Skeletal muscle cell (primary cell): ENCODE results near the gene ZACN.
A peak's percentile ranks its signal among the peaks of the same experiment; 100 is the strongest.
"Not testable (repeated sequence)": the region's sequence is repeated elsewhere in the genome, so short reads cannot be mapped to it uniquely, and the experiment has no call there.

Source experiments
- DNase-seq: peaks from one replicate; pipeline ENCODE4 v3.0.0-alpha.2; 2010; ENCODE audit warnings: low read depth
- H3K4me3 ChIP-seq: 2 replicates; pipeline ENCODE4 v1.5.1; 2011; ENCODE audit warnings: low read depth, mild to moderate bottlenecking, control low read depth, low read length, moderate library complexity

The ZACN gene

GRCh38 chr17:76051561-76051960 is 27.4 kb upstream of the ZACN start:
- no peak overlapping the region for H3K4me3 ChIP-seq
- DNase-seq: no peak

- no peak overlapping the region for H3K4me3 ChIP-seq
- DNase-seq: peak; percentile 26
These were observed 25.5 kb upstream of the ZACN start for GRCh38 chr17:76053246-76054111.

GRCh38 chr17:76054112-76054476 is 24.9 kb upstream of the ZACN start:
- H3K4me3 ChIP-seq: no peak overlapping the region
- no peak for DNase-seq

DNA sequence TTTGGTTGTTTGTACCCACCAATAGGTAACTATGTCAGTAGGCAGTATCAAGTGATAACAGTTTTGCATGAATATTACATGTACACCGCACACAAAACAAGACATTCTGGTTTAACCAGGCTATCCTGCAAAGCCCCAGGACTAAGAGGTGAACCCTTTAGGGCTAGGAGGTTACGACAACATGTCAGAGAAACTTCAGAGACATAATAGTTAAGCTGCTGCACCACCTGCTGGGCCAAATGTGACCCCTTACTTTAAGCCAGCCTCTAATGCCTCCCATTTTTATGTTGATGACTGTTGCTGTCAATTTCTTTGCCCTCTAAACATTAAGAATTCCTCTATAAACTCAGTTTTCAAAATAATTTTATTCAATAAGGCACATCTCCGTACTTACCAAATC is 22.1 kb upstream of the ZACN start:
- DNase-seq: no peak

DNA sequence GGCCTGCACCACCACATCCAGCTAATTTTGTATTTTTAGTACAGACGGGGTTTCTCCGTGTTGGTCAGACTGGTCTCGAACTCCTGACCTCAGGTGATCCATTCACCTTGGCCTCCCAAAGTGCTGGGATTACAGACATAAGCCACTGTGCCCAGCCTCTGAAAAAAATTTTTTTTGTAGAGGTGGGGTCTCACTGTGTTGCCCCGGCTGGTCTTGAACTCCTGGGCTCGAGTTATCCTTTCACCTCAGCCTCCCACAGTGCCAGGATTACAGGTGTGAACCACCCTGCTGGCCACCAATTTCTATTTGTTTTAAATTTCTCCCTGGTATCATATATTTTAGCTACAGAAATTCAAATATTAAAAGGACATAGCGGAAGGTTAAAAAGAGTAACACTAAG is 20.7 kb upstream of the ZACN start:
- not testable (repeated sequence) for DNase-seq, H3K4me3 ChIP-seq

More for the DNA sequence above, 22.1 kb upstream of the ZACN start:
- no peak overlapping the region for H3K4me3 ChIP-seq

DNA sequence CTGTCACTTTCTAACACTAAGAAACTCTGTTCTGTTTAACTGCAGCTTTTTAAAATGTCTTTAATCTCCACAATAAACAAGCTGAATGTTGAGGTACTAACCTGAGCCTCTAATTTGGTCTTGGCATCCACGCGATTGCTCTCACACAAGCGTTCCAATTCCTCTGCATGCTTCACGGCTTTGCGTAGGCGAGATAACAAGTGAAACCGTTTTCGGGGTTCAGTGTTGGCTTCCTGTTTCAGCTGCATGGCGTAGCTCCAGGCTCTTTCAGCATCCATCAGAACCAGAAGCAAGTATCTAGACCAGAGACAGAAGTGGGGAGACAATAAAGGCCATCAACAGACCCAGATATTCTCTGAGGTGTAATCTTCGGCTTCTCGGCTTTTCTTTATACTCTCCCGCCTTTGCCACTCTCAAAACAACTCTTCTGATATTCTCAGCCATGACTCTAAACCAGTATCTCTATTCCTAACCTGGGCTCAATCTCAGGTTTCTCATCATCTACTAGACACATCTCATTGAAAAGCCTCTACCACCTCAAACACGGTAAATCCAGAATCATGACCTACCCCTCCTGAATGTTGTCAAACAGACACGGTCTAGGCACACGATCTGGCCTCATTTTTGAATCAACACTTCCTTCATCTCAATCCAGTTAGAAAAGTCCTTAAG is 15.0 kb upstream of the ZACN start:
- no peak for DNase-seq
- H3K4me3 ChIP-seq: no peak overlapping the region

GRCh38 chr17:76065775-76066174 is 13.2 kb upstream of the ZACN start:
- DNase-seq: no peak
- H3K4me3 ChIP-seq: no peak overlapping the region

DNA sequence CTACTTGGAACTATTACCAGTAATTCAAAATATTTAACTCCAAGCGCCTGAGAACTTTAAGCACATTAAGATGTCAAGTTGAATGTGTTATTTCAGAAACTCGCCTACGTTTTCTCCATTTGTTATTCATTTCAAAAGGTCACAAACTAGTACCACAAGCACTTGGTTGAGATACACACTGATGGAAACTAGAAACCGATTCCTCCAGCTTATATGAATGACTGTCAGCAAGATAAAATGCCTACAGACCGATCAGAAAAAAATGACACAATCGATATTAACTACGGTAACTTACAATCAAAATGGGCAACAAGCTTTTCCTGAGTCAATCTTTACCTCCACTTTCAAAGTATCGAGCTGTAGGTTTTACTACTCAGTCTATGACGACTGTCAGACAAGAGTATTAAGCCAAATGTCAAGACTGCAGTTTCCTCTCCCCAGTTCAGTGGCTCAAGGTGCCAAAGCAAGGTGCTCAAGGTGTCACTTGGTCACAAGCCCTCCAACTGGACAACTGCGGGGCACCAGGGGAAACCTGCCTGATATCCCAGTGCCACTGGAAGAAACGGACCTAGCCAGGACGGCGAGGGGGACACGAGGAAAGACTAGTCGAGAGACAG is 7.3 kb upstream of the ZACN start:
- peak overlapping the region; percentile 86 for H3K4me3 ChIP-seq

GRCh38 chr17:76072148-76072858 is 6.7 kb upstream of the ZACN start, which contains the start of gene SRP68:
Gene SRP68 (minus strand): TSS chr17:76072517. CDS start chr17:76072491, 26 bp downstream.
- peak; percentile 81 for DNase-seq
- peak within 1 kb of the TSS; percentile 86 for H3K4me3 ChIP-seq

More for the DNA sequence above, 7.3 kb upstream of the ZACN start:
- DNase-seq: no peak

DNA sequence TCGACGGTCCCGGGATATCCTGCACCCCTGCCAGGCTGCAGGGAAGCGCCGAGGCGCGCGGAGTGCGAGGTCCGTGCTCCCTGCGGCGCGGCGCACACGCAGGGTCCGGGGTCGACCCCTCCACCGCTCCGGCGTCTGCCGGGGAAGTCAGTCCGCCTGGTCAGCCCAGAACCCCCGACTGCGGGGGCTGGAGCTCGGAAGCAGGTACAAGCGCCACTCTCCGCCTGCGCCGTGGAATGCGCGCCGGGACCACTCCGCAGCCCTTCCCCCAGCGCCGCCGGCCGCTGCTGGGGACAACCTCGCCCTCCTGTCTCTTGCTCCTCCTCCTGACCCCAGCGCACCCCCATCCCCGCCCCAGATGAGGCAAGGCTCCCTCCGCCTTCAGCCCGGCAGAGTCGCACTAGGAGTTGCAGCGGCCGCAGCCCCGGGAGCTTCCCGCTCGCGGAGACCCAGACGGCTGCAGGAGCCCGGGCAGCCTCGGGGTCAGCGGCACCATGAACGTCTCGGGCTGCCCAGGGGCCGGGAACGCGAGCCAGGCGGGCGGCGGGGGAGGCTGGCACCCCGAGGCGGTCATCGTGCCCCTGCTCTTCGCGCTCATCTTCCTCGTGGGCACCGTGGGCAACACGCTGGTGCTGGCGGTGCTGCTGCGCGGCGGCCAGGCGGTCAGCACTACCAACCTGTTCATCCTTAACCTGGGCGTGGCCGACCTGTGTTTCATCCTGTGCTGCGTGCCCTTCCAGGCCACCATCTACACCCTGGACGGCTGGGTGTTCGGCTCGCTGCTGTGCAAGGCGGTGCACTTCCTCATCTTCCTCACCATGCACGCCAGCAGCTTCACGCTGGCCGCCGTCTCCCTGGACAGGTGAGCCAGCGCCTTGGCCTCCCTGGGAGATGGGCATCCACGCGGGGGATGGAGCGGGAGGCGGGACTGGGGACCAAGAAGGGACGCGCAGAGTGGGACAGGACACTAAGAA is 4.3 kb upstream of the ZACN start, which contains the start of gene GALR2:
Gene GALR2 (plus strand): TSS at position 392 of the 974 bp plus-strand sequence. CDS start 103 bp downstream, at position 495.
- DNase-seq: no peak
- peak within 1 kb of the TSS; percentile 21 for H3K4me3 ChIP-seq

DNA sequence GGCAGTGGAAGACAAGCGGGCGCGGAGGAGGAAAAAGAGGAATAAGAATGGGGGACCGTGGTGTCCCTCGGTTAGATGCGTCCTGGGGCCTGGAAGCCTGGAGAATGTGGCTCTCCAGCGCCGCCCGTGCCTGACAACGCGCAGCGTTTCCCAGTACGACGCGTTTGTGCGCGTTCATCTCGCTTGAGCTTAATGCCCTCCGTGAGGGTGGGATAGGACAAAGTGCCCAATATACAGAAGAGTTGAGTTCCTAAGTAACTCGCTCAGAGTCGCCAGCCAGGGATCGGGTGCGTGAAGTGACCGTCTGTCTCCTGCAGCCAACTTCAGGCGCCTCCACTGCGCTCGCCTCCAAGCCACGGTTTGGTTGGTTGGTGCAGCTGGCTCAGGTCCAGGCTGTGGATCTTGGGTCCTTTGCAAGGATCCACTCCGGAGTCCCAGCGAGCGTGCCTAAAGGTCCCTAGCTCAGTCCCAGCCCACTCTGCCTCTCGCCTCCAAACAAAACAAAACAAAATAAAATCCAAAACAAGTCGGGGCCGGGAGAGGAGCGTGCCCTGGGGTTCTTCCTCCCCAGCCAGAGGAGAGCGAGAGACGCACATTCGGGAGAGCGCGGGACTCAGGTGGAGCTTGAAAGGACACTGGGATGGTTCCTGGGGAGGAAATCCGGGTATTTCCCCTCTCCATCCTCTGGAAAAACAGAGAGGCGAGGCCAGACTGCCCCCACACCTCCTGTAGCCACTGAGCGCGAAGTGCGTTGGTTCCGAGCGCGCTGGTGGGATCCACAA is 3.4 kb upstream of the ZACN start:
- H3K4me3 ChIP-seq: no peak overlapping the region
- DNase-seq: no peak

DNA sequence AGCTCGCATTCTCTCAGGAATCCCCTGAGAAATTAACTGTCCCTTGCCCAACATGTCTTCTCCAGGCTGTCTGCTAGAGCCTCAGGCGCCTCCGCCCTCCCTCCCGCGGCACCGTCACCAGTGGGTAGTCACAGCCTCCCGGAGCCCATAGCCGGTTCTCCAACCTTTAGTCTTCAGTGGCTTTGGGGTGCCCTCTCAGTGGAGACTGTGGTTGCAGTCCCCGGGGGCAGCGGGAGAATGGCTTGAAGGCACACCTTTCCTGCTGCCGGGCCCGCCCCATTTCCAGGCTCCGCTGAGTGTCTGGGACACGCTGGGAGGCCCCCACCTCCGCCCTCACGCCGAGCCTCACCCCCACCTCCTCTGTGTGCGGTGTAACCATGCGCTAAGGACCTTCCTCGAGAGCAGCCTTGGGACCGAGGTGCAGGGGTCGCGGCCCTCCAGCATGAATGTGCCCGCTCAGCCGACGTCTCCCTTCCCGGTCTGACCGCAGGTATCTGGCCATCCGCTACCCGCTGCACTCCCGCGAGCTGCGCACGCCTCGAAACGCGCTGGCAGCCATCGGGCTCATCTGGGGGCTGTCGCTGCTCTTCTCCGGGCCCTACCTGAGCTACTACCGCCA is 2.7 kb upstream of the ZACN start:
- H3K4me3 ChIP-seq: no peak overlapping the region

DNA sequence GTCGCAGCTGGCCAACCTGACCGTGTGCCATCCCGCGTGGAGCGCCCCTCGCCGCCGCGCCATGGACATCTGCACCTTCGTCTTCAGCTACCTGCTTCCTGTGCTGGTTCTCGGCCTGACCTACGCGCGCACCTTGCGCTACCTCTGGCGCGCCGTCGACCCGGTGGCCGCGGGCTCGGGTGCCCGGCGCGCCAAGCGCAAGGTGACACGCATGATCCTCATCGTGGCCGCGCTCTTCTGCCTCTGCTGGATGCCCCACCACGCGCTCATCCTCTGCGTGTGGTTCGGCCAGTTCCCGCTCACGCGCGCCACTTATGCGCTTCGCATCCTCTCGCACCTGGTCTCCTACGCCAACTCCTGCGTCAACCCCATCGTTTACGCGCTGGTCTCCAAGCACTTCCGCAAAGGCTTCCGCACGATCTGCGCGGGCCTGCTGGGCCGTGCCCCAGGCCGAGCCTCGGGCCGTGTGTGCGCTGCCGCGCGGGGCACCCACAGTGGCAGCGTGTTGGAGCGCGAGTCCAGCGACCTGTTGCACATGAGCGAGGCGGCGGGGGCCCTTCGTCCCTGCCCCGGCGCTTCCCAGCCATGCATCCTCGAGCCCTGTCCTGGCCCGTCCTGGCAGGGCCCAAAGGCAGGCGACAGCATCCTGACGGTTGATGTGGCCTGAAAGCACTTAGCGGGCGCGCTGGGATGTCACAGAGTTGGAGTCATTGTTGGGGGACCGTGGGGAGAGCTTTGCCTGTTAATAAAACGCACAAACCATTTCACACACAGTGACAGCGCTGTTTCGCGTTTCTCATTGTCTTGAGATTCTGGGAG is 2.0 kb upstream of the ZACN start:
- H3K4me3 ChIP-seq: no peak overlapping the region
- DNase-seq: no peak

More for the DNA sequence above, 2.7 kb upstream of the ZACN start:
- no peak for DNase-seq

DNA sequence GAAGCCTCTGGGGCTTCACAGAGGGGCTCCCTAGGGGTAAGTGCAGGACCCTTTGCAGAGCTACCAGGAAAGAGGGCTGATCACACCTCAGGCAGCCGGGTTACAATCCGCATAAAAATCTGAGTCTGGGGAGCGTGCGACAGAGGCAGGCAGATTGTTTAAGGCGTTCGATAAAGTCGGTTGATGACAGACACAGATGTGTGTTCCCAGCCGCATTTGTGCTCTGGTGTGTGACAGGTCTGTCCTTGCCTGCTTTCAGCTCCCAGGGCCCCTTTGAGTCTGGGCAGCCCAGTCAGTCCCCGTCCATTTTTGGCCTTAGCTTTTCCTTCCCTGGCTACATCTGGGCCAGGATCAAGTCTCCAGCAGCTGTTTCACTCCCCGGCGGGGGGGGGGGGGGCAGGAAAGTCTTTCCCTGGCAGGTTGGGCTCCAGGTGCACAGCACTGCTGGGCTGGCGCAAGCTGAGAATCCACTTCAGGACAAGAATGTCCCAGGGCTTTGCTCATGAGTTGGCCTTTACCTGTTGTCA is 1.3 kb upstream of the ZACN start:
- DNase-seq: no peak
- H3K4me3 ChIP-seq: no peak overlapping the region

DNA sequence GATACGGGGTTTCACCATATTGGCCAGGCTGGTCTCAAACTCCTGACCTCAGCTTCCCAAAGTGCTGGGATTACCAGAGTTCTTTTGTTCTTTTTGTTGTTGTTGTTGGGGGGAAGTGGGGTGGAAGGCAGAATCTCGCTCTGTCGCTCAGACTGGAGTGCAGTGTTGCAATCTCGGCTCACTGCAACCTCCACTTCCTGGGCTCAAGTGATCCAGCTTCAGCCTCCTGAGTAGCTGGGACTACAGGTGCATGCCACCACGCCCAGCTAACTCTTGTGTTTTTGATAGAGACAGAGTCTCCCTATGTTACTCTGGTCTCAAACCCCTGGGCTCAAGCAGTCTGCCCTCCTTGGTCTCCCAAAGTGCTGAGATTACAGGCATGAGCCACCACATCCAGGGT is 612 bp upstream of the ZACN start:
- H3K4me3 ChIP-seq, DNase-seq: not testable (repeated sequence)

DNA sequence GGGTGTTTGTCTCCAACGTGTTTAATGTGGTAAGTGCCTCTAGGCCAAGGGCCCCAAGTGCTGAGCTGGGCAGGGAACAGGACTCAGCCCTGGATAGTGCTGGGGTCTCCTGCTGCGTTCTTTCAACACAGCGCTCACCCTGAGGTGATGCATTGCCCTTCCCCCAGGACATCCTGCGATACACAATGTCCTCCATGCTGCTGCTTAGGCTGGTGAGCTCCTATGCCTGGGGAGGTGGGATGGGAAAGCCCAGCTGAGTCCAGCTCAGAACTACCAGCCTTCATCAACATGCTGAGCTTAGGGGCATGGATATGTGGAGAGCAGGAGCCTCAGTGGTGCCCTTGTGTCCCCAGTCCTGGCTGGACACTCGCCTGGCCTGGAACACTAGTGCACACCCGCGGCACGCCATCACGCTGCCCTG is 563 bp downstream of the ZACN start:
- no peak for DNase-seq
- no peak overlapping the region for H3K4me3 ChIP-seq
